HG02588 (cell line): ENCODE results near the gene NKD2.

ENCODE experiments used
- ATAC-seq: cut with Tn5 transposase; IDR thresholded peaks from one replicate; pipeline ENCODE4 v1.9.1; 2021; ENCODE audit warnings: mild to moderate bottlenecking, moderate library complexity; ENCODE audit not compliant: unreplicated experiment

Gene NKD2

GRCh38 chr5:1039706-1040260 lies 31.2 kb downstream of the NKD2 start:
- ATAC-seq, result no peak

DNA sequence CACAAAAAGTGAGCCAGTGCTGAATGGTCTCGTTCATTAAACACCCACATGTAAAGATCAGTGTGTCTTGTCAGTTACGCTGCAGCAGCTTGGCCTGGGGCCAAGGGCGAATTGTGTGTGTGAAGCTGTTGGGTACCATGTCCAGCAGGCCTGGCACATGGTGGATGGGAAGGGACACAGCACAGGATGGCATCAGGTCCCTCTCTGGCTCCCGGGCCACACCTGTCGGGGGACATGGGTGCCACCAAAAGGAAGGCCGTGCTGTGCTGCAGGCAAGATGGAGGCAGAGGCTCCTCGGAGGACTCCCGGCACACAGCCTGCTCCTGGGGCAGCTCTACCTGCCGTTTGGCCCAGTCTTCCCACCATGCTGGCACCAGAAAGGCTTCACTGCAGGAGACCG lies 32.0 kb downstream of the NKD2 start:
- no peak for ATAC-seq

DNA sequence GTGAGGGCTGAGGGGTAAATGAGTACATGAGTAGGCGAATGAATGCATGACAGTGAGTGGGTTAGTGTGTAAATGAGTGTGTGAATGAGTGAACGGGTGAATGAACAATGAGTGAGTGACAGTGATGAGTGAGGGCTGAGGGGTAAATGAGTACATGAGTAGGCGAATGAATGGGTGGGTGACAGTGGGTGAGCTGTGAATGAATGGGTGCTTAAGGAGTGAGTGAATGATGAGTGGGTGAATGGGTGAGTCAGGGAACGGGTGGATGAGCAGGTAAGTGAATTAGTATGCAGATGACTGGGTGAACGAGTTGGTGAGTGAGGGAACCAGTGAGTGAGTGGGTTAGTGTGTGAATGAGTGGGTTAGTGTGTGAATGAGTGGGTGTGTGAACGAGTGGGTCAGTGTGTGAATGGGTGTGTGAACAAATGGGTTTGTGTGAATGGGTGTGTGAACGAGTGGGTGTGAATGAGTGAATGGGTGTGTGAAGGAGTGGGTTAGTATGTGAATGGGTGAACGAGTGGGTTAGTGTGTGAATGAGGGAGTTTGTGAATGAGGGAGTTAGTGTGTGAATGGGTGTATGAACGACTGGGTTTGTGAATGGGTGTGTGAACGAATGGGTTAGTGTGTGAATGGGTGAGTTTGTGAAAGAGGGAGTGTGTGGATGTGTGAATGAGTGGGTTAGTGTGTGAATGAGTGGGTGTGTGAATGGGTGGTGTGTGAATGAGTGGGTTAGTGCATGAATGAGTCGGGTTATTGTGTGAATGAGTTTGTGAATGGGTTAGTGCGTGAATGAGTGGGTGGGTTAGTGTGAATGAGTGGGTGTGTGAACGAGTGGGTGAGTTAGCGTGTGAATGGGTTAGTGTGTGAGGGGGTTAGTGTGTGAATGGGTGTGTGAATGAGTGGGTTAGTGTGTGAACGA lies 32.9 kb downstream of the NKD2 start:
- no peak for ATAC-seq

- no peak for ATAC-seq
Measured at GRCh38 chr5:1042626-1043025, 34.0 kb downstream of the NKD2 start.

GRCh38 chr5:1043327-1043726 lies 34.7 kb downstream of the NKD2 start:
- ATAC-seq, result no peak

- no peak for ATAC-seq
Measured at GRCh38 chr5:1044117-1044516, 35.5 kb downstream of the NKD2 start.

DNA sequence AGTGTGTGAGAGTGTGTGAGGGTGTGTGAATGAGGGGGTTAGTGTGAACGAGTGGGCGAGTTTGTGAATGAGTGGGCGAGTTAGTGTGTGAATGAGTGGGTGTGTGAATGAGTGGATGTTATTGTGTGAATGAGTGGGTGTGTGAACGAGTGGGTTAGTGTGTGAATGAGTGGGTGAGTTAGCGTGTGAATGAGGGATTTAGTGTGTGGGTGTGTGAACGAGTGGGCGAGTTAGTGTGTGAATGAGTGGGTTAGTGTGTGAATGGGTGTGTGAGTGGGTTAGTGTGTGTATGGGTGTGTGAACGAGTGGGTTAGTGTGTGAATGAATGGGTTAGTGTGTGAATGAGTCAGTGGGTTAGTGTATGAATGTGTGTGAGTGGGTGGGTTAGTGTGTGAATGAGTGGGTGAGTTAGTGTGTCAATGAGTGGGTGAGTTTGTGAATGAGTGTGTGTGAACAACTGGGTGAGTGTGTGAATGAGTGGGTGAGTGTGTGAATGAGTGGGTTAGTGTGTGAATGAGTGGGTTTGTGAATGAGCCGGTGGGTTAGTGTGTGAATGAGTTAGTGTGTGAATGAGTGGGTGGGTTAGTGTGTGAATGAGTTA lies 37.5 kb downstream of the NKD2 start:
- ATAC-seq, result no peak

- no peak for ATAC-seq
Measured at GRCh38 chr5:1047332-1047965, 38.8 kb downstream of the NKD2 start.

DNA sequence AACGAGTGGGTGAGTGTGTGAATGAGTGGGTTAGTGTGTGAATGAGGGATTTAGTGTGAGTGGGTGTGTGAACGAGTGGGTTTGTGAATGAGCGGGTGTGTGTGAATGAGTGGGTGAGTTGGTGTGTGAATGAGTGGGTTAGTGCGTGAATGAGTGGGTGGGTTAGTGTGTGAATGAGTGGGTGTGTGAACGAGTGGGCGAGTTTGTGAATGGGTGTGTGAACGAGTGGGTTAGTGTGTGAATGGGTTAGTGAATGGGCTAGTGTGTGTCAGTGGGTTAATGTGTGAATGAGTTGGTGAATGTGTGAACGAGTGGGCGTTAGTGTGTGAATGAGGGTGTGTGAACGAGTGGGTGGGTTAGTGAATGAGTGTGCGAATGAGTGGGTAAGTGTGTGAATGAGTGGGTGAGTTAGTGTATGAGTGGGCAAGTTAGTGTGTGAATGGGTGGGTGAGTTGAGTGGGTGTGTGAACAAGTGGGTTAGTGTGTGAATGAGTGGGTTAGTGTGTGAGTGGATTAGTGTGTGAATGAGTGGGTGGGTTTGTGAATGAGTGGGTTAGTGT lies 39.6 kb downstream of the NKD2 start:
- ATAC-seq, result no peak

GRCh38 chr5:1048861-1049838 lies 40.5 kb downstream of the NKD2 start:
- no peak for ATAC-seq

DNA sequence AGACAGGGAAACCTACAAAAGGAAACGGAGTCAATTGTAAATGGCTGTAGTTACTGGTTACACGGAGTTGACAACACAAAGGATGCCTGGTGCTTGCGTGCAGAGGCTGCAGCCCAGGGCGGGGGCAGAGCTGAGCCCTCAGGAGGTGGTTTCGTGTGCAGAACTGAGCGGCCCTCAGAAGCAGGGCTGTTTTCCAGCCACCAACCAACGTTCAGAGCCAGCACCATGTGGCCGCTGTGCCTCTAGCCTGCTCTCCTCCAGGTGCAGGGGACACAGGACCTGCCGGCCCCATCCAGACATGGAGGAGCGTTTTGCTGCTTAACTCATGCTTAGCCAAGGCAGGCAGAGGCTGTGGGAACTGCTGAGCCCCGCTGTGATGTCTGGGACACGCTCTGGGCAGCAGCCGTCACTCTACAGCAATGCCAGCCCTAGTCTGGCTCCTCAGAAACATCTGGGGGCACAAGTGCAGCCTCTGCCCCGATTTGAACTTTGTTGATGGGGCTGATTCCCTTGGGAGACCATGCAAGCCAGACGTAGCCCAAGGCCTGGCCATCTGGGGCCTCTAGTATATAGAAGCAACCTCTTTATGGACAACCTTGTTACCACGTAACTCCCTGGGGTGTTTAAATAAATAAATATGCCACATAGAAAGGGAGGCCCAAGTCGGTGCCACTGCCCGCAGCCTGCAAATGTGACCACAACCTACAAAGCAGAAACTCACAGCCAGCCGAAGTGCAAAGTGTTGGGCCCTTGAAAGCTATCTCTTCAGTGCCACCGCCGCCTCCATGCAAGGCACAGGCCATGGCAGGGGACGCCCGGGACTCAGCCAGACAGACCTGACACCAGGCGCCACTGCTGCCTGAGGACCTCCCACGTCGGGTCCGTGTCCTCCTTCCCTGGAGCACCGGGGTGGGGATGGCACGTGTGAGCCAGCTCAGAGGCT lies 42.1 kb downstream of the NKD2 start:
- no peak for ATAC-seq

- ATAC-seq, result no peak
Measured at GRCh38 chr5:1051366-1051720, 42.7 kb downstream of the NKD2 start.

- ATAC-seq, result no peak
Measured at GRCh38 chr5:1052076-1052475, 43.5 kb downstream of the NKD2 start.

DNA sequence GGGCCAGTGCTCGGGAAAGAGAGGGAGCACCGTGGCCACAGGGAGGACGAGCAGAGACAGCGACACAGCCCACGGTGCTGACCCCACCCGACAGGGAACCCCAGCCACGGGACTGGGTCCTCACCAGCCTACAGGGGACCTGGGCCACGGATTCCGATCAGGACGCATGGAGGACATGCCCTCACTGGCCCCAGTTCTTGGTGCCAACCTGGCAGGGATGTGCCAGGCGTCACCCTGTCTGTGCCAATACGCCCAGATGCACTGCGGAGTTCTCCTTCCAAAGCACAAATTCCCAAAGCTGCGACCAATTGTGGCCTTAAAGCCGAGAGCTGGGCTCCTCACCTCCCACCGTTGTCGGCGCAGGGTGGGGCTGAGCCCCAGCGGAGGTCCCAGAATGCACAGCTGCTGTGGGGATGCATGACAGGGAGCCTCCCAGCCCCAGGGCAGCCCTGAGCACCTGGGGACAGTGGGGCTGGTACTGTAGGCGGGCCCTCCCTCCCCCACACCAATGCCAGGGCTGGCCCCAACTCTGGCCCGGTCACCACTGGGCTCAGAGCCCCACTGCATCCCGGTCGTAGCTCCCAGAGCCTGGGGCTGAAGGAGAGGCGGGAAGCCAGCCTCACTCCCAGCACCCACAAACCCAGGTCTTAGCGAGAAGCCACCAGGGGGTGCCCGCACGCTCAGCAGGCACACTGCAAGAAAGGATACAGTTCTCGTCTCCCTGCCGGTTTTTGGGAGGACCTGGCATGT lies 44.2 kb downstream of the NKD2 start:
- no peak for ATAC-seq

GRCh38 chr5:1053391-1054017 lies 44.9 kb downstream of the NKD2 start:
- no peak for ATAC-seq

GRCh38 chr5:1054018-1054798 lies 45.6 kb downstream of the NKD2 start:
- no peak for ATAC-seq
